ENCODE measurements around the gene MYO1B.

The MYO1B gene

DNA sequence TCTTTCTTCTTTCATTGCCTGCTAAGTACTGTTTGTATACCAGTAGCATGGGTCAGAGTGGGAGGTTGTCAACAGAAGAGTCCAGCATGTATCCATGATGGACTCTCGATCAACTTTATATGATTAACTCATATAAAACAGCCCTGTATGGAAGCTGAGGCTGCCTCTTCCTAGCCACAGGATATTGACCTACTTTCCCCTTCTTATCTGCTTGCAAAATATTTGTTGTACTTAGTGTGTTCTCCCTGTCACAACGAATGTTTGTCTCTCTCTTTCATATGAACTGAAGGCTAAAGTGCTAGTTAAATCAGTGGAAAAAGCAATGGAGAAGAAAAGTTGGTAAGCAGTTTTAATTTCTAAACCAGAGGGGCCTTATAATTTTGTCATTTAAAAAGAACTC, 17.8 kb downstream of the MYO1B start:
- DNase-seq, result no peak

DNA sequence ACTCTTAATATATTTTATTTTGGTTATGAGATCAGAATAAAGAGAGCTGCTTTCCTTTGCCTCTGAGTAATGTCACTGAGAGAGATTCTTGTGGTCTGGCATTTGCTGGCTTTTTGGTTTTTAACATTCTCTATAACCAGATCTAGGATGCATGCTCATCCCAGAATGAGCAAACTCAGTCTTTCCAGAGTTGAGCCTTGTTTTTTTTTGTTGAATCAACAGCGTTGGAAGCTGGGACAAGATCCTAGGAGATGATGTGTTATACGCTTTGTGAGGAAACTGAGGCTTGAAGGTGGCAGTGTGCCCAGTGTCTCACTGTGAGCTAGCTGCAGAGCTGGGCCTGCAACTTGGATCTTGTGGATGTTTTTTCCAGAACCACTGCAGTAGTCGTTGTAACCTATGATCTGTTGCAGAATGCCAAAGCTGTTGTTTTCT, 19.5 kb downstream of the MYO1B start:
- DNase-seq, result peak; percentile 92

DNA sequence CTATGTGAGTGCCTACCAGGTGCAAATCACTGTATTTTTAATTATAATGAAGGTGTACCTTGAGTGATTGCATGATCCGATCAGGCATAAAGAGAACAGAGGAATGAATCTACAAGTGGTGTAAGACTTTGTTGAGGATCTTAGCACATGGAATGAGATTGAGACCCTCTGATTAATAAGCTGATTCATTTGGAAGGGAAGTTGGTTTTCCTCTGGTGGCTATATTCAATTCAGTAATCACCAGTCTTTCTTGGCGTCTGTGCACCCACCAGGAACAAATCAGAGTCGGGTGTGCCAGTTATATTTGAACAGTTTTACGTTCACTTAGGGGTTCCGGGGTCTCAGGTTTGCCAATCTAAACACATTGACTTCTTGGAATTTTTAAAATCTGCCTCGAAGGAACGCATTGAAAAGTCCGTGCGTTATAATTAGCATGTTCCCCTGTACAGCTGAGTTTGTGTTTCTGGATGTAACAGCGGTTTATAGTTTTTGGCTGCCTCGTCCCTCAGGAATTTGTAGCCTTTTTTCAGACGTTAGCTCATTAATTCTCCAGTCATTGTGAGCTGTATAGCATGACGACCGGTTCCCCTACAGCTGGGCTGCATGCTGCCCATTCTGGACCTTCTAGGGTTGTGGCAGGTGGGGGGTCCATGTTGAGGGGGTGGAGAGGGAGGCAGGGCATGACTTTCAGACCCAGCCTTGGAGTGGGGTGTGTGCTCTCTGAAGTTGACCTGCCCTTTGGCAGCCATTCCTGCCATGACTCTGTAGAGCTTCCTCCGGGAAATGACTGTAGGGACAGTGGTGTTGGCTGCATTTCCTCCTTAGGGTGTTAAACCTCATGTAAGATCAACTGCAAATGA, 20.3 kb downstream of the MYO1B start:
- DNase-seq, result peak; percentile 83

DNA sequence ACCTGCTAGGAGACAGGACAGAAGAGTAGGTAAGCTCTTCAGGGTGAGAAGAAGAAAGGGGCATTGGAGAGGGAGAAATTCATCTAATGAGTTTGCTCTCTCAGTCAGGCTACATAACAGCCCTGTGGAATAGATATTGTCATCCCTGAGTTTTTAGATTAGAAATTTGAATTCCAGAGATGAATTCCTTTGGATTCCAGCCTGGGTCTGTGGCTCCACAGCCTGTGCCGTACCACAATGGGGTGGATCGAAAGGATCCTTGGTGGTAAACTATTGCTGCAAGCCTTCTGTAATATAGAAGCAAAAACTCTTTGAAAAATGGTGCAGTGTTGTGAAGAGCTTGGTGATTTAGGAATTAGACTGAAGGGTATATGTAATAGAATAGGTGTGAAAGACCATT, 21.0 kb downstream of the MYO1B start:
- peak; percentile 49 for DNase-seq

DNA sequence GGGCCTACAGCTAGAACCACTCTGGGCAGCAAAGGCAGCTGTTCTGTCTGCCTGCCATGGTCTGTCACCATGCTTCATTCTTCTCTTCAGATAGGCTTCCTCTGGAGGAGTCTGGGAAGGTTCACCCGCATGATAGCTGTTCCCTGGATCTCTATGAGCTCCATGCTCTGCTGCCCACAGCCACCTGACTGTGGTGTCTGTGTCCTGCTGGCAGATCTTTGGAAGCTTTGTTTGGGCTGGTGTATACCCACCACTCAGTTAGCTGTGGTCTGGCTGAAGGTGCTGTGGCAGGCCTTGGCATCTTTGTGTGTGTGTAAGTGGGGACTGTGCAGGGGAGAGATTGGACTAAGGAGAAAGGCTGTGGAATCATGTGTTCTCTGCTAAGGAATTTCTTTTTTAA, 23.4 kb downstream of the MYO1B start:
- DNase-seq, result no peak

DNA sequence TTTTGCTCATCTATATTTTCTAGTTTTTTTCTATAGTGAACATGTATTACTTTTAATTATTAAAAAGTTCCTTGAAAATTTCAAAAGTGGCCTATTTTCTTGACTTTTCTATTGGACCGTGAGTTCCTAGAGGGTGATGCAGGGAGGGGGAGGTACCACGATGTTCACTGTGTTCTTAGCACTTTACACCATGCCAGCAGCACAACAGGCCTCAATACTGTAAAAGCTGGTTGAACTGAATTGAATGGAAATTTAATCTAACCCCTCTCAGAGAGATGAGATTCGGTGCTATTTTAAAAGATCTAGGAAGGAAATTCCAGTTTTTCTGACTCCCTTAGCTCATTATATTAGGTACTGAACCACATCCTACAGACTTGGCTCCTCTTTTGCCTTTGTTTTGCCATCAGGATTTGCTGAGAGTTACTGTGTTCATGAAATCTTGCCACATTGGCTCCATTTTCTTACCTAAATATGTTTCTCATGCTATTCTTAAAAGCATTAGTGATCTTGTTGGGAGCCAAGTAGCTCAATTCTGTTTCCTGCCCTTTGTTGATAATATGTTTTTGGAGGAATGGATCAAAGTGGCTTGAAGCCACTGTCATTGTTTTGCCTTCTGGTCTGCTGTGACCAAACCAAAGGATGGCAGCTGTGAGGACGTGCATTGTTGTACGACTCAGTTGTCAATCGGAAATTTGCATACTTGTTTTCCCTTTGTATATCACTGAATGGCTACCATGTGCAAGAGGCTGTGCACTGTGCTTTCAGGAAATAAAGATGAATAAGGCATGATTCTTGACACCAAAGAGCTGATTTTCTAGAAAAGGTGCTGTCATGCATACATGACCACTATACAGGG, 25.3 kb downstream of the MYO1B start:
- no peak for DNase-seq

DNA sequence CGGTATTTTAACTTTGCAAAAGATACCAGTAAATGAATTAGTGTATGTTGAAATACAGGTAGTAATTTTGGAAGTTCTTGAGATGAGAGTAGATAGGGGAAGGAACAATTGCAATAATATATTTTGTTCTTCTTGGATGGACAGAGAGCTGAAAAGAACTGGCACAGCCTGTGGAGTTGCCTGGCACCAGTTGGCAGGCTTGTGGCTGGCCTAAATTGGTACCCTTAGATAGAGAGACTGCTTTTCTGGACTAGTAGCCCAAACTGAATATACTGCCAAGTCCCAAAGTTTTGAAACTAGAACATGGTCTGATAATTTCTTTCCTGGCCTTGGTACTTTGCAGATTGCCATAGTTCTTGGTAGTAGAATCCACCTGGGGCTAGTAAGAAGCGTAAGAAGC, 26.9 kb downstream of the MYO1B start:
- DNase-seq, result no peak

DNA sequence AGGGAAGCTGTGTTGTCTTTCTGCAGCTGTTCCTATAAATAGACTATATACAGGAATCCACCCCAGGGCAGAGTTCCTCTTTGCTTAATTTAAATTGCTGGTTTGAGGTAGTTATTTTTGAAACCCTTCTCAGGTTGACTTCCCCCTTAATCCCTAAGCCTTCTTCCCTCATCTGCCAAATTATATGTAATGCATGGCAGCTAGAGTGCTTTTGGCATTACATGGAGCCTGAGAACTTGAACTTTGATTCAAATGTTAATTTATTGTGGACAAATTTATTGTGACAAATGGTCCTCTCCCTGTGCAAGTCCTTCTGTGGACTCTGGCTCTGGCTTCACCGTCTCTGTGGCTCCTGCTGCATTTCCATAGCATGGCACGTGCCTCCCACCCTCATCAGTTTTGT, 29.2 kb downstream of the MYO1B start:
- DNase-seq, result no peak

DNA sequence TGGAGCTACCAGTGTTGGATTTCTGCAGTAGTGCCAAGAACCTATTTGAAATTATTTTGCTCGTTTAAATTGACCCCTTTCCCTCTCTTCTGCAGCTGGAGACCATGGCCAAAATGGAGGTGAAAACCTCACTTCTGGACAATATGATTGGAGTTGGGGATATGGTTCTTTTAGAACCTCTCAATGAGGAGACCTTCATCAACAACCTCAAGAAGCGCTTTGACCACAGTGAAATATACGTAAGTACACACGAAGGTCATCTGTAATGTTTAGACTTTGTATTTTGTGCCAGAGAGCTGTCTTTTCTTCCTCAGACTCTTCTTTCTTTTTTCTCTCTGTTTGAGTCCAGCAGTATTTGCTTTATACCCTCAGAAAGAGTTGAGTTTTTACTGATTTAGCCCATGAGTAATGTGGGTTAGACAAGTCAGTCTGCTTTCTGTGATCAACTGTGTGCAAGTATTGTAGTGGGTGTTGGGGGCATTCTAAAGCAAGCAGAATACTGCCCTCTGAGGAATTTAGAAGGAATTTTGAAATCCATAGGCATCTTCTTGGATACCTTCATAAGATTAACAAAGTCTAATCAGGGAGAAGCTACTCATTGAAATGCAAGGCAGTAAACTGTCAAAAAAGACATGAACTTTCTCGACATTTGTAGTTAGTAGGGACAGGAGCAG, 31.7 kb downstream of the MYO1B start:
- DNase-seq, result peak; percentile 34

DNA sequence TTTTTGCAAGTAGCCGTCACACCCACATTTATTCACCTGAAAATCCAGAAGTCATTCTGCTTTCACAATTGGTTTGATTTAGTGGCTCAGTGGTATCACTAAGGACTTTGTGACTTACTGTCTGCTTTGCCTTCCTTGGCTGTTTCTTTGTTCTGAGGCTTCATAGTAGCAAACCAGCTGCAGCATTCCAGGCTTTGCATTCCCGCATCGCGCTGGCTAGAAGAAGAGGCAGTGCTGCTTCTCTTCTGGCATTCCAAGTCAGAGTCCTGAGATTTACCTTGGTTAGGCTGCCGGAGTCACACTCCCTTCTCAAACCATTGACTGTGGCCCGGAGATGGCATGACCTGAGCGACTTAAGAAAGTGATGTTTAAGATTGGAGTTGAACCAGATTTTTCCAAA, 35.1 kb downstream of the MYO1B start:
- no peak for DNase-seq

DNA sequence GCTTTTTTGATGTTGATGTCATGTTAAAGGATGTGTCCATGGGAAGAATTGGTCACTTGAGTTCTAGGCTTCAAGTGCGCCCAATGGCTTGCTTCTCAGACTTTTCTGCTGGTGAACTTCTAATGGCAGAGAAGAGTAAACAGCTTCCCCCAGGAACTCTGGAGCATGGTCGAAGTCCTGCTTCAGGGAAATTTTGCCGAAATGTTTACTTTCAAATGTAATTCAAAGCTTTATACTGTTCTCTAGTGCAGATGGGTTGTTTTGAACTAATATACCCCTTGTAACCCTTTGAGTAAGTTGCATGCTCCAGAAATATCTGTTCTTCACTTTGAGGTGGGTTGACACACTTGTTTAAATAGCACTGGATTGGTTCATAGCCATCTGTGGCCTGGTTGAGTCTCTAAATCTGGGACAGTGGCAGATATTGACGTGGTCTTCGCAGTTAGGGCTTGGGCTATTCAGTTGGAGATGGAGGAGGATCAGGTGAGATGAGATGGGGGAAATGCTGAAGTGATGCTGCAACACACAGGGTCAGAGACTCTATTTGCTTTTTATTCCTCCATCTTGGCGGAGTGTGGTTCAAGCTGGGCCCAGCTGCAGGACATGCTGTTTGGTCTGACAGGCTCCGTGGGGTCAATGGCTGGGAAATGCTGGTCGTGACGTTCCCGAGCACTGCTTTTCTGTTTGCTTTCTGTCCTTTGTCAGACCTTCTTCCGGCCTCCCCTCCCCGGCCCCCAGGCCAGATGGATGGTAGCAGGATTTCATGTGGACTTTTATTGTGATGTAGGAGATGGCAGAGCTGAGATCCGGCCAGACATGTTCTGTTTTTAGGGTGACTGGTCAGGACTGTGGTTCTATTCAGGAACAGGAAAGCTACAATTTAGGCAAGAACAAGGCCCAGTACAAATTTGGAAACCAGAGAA, 35.9 kb downstream of the MYO1B start:
- no peak for DNase-seq

DNA sequence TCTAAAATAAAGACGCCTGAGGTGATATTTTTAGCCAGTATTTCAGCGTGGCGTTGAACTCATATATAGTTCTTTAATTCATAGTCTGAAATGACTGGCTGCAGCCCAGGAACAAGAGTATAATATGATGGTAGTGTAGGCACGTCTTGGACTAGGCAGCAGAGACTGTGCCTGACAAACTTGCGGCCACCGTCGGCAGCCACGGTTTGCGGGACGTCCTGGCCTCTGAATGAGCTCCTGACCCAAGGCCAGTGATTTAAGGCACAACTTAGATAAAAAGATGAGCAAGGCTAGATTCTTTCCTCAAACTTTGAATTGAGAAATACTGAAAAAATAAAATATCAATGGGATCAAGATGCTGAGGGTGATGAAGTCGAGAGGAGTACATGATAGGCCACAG, 40.0 kb downstream of the MYO1B start:
- no peak for DNase-seq

DNA sequence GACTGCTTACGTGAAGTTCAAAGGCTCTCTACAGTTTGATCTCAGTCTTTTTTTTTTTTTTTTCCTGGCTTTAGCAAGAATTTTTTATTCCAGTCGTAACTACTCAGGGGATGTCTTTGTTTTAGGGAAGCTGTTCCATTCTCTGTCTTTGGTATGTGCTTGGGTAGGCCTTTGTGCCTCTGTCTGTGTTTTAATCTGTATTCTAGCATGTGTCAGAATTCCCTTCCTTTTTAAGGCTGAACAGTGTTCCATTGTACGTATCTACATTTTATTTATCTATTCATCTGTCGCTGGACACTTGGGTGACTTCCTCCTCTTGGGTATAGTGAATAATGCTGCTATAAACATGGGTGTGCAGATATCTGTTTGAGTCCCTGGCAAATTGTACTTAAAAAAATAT, 42.6 kb downstream of the MYO1B start:
- no peak for DNase-seq

DNA sequence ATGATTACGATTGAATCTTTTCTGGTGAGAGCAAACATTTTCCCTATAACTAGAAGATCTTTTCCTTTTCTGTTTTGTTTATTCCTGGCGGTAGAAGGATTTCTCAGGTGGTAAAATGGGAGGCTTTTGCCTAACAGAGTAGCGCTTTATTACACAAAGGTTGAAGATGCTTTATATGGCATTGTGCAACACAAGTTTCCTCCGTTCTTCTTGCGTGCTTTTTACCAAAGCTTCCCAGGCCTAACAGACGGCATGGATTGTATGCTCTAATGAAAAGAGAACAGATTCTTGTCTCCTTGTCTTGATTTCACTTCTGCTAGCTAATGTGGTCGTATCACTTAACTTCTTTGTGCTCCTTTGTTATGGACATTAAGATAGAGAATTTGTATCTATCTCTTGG, 43.8 kb downstream of the MYO1B start:
- DNase-seq, result no peak

DNA sequence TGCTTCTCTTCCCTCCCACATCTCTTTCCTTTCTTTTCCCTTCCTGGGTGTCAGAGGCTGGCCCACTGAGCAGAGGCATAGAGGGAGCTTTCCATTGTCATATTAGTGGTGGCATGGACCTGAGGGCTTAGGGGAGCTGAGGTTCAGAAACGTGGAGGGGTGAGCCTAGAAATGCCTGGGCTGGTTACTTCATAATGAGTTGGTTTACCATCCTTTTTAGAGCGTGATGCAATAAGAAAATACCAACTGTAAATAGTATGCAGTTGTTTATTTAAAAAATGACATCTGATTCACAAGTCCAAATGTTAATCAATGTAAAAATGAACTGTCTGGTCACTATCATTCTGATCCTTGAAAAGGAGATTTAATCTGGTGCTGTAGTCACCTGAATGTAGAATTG, 46.3 kb downstream of the MYO1B start:
- no peak for DNase-seq

DNA sequence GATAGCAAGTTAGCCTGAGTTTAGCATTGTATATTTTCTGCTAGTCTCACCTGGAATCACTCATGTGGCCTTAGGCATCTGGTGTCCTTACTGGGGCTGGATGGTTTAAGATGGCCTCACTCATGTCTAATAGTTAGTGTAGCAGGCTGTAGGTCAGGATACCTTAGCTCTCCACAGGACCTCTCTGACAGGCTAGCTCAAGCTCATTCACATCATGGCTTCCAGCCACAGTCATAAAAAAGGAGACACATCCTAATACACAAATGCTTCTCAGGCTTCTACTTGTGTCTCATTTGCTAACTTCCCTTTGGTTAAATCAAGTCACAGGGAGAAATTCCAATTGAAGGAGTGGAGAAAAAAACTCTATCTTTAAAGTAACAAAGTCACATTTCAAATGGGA, 47.7 kb downstream of the MYO1B start:
- no peak for DNase-seq

DNA sequence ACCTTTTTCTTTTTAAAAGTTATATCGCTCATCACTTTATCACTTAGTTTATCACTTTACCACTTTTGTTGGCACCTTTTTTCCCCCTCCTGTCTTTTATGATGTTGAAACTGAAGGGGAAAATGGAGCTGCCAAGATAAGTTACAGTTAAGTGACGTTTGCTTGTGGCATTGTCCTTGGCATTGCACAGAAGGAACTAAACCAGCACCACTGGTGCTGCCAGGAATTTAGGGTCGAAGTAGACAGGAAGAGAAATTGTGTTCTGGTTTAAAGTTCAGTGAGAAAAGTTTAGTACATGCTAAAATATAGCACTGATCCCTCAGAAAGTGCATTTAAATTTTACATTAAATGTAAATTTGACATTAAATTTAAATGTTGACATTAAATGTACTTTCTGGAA, 49.9 kb downstream of the MYO1B start:
- DNase-seq, result no peak

DNA sequence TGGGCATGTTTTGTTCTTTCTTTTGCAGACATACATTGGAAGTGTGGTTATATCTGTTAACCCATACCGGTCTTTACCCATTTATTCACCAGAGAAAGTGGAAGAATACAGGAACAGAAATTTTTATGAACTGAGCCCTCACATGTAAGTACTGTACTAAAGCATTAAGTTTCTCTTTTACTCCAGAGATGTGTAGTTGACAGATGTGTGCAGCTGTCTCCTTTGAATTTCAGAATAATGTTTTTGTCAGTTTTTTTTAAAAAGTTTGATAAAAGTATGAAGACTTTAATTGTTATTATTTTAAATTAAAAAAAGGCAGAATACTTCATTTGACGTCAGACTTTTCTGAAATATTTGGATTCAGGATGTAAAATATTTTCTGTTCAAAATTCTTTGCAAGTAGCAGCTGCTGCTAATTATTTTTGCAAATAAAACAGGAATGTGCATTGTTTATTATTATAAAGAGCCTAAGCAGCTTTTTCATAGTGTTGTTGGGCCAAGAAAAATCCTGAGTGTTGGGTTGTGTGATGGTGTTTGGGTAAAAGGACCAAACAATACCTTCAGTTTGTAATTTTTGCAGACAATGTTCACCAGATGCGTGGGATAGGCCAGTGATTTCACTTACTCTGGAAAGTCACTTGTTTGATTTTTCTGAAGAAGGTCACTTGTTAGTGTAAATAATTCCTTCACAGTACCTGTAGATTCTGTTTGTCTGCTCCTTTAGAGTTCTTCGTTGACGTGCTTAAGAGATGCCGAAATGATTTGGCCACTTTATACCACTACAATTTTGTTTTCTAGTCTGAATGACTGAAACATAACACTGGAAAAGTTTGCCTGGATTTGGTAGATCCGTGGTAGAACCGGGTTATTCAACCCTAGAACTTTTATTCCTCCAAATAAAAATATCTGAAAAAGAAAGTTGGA, 51.1 kb downstream of the MYO1B start:
- no peak for DNase-seq

DNA sequence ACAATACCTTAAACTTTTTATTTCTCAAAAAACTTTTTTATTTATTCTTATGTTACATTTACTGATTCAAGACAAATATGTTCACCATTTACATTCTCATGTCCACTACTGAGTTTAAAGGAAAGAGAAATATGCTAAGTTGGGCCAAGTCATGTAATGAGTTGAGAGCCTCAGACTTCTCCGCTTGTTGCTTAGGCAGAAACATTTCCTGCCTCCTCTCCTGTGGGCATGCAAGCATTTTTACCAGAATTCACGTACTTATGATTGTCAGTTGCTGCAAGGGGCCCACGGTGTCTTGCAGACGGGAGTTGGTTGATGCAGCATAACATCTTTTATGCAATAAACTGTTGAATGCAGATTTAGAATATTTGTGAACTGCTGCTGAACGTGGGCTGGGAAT, 51.8 kb downstream of the MYO1B start:
- no peak for DNase-seq

DNA sequence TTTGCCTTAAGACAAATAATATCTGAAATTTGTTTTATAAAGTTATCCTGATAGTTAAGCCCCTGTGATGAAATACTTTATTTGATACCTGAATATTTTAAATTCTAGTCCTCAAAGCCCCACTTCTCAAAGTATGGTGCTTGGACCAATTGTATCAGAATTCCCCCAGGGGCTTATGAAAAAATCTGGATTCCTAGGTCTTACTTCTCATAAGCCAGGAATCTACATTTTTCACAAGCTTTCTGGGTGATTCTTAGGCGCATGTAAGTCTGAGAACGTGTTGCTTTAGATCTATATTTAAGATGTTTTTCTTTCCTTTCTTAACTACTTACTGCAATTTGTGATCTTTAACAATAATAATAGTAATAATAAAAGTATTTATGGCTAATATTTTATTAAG, 53.1 kb downstream of the MYO1B start:
- DNase-seq, result peak; percentile 46

DNA sequence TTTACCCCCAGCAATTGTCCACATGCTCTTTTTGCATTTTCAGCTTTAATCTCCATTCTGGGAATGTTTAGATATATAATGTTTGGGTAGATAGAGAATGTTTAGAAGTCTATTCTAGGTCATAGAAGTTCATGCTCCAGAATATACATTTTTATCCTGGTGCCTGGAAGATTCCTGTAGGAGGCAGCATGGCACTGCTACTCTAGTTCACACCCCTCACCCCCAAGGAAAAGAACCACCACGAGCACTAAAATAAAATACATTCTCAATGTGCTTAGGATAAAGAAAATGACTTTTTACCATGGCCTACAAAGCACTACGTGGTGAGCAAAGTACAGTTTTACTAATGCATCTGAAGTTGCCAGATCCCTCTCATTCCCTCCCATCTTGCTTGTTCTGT, 53.8 kb downstream of the MYO1B start:
- no peak for DNase-seq

All from fibroblast of upper back skin (primary cell).